Naive thymus-derived CD4-positive, alpha-beta T cell (primary cell): ENCODE results near the gene SPNS2. TPM values are rescaled to one million over a fixed set of nuclear protein-coding genes. Genes with fewer than 3 reads are reported as not detected.

Experiments
- ATAC-seq: fragments of 150-1000 bp; cut with Tn5 transposase; 2 replicates; pipeline ENCODE4 v1.10.0; 2021; ENCODE audit warnings: mild to moderate bottlenecking, moderate library complexity
- CTCF ChIA-PET: fragments of 350-600 bp; sonication (Branson Sonifier 250); formaldehyde crosslinking; loops from one replicate; lab custom pipeline; 2021; ENCODE audit warnings: antibody characterized with exemption; lab: Charles Lee
- POLR2A ChIA-PET: fragments of 350-600 bp; sonication (Branson Sonifier 250); formaldehyde crosslinking; loops from one replicate; lab custom pipeline; 2021; ENCODE audit warnings: antibody characterized with exemption, inconsistent platforms; lab: Charles Lee
- DNase-seq, 9 donors: peaks; one replicate each; pipeline versions ENCODE4 v3.0.0 to v3.0.0-alpha.2; 2020 to 2022; ENCODE audit warnings: mixed read lengths in 1 of 9
- H3K27ac ChIP-seq: one replicate; pipeline ENCODE4 v1.7.0; 2013; ENCODE audit warnings: mild to moderate bottlenecking, low read depth, low read length, moderate library complexity
- H3K27me3 ChIP-seq, 2 donors: one replicate each; pipeline ENCODE4 v1.7.0; 2013; ENCODE audit warnings: low read length in 2 of 2, mild to moderate bottlenecking in 2 of 2, moderate library complexity in 2 of 2; ENCODE audit not compliant: control insufficient read depth in 2 of 2, insufficient read depth in 2 of 2
- H3K36me3 ChIP-seq, 3 experiments: 1 replicate in 2 of 3; 2 replicates in 1 of 3; pipeline ENCODE4 v1.7.0; 2013; ENCODE audit warnings: low read length in 3 of 3, mild to moderate bottlenecking in 3 of 3, moderate library complexity in 1 of 3; ENCODE audit not compliant: insufficient read depth in 3 of 3, control insufficient read depth in 2 of 3
- H3K4me1 ChIP-seq, 2 donors: one replicate each; pipeline ENCODE4 v1.7.0; 2013; ENCODE audit warnings: low read length in 2 of 2, mild to moderate bottlenecking in 2 of 2, moderate library complexity in 1 of 2; ENCODE audit not compliant: control insufficient read depth in 2 of 2, insufficient read depth in 2 of 2
- H3K4me3 ChIP-seq: 2 replicates; pipeline ENCODE4 v1.7.0; 2013; ENCODE audit warnings: mild to moderate bottlenecking, low read length
- H3K9me3 ChIP-seq, 3 experiments: 1 replicate in 2 of 3; 2 replicates in 1 of 3; pipeline ENCODE4 v1.7.0; 2013; ENCODE audit warnings: low read length in 3 of 3; ENCODE audit not compliant: control insufficient read depth in 2 of 3
- H3K27ac Mint-ChIP-seq, 9 donors: one replicate each; pipeline ENCODE4 v1.8.0; 2020 to 2022; ENCODE audit warnings: mixed read lengths in 9 of 9, mild to moderate bottlenecking in 8 of 9, moderate library complexity in 5 of 9, inconsistent platforms in 2 of 9
- H3K27me3 Mint-ChIP-seq, 5 donors: one replicate each; pipeline ENCODE4 v1.8.0; 2021 to 2022; ENCODE audit warnings: mixed read lengths in 5 of 5, mild to moderate bottlenecking in 1 of 5
- H3K36me3 Mint-ChIP-seq, 5 donors: one replicate each; pipeline ENCODE4 v1.8.0; 2020 to 2022; ENCODE audit warnings: mixed read lengths in 5 of 5, mild to moderate bottlenecking in 3 of 5, inconsistent platforms in 1 of 5
- H3K4me1 Mint-ChIP-seq, 7 donors: one replicate each; pipeline ENCODE4 v1.8.0; 2020 to 2022; ENCODE audit warnings: mixed read lengths in 7 of 7, mild to moderate bottlenecking in 3 of 7, inconsistent platforms in 1 of 7
- H3K4me3 Mint-ChIP-seq, 10 donors: one replicate each; pipeline ENCODE4 v1.8.0; 2020 to 2022; ENCODE audit warnings: mild to moderate bottlenecking in 10 of 10, mixed read lengths in 10 of 10, moderate library complexity in 6 of 10, inconsistent platforms in 2 of 10
- H3K9me3 Mint-ChIP-seq, 11 donors: one replicate each; pipeline ENCODE4 v1.8.0; 2020 to 2022; ENCODE audit warnings: mixed read lengths in 11 of 11, mild to moderate bottlenecking in 4 of 11, inconsistent platforms in 1 of 11, moderate library complexity in 1 of 11
- intact Hi-C, 2 donors: fragments of 100-400 bp; cut with micrococcal nuclease; formaldehyde crosslinking; loops; one replicate each; pipeline ENCODE4 v1.15.1; 2023
- polyA plus RNA-seq, 2 donors: library from polyadenylated mRNA; unstranded; fragments of 300-500 nt; fragmentation: Illumina TruSeq; gene quantifications; one replicate each; pipeline ENCODE4 v1.2.3, GENCODE V29; 2021
- total RNA-seq, 6 experiments: library from RNA in 5 of 6; stranded (reverse) in 5 of 6; gene quantifications; 1 replicate in 5 of 6; 2 replicates in 1 of 6; pipeline ENCODE4 v1.2.3 and lab custom pipeline; 2021 to 2026

SPNS2 gene
- total and polyA plus RNA-seq, 7 experiments from 2014 or later: 0.19 to 0.56 (median 0.50) TPM; not detected in 3

GRCh38 chr17:4551796-4552525 lies 53.3 kb downstream of the SPNS2 start:
- POLR2A ChIA-PET: interaction anchor here (1.9 kb wide), 1 partner anchor 10 kb away, joined by 8 read pairs; no protein-coding TSS in a partner anchor
- Mint-ChIP-seq H3K4me3 (peak overlapping the region in 1 of 10 donors; percentile 68), H3K9me3 (no peaks in the 10 kb centered on the region), H3K4me1 (peaks cover 16 to 34% (median 27%) of the 10 kb centered on the region in 7 donors), H3K36me3 (peaks cover 0 to 24% (median 7%) of the 10 kb centered on the region in 5 donors), H3K27me3 (no peaks in the 10 kb centered on the region), H3K27ac (no peak overlapping the region)
- Histone ChIP-seq H3K9me3 (no peaks in the 10 kb centered on the region), H3K27me3 (no peaks in the 10 kb centered on the region), H3K4me3 (no peak overlapping the region), H3K27ac (no peak overlapping the region), H3K36me3 (peaks cover 10 to 70% (median 28%) of the 10 kb centered on the region in 3 experiments), H3K4me1 (peaks cover 20% of the 10 kb centered on the region in 2 donors)
- no peak for ATAC-seq
- no peak for DNase-seq
- CTCF ChIA-PET: interaction anchor here (1.0 to 1.4 kb wide), 2 partner anchors 15 to 53 kb away, joined by 4 read pairs; partner anchors contain the start of gene SPNS2
- intact Hi-C loops: loop anchor here in 1 of 2 donors (10.0 kb wide), 1 partner anchor 523 kb away; the partner anchor contains the start of gene ZFP3

DNA sequence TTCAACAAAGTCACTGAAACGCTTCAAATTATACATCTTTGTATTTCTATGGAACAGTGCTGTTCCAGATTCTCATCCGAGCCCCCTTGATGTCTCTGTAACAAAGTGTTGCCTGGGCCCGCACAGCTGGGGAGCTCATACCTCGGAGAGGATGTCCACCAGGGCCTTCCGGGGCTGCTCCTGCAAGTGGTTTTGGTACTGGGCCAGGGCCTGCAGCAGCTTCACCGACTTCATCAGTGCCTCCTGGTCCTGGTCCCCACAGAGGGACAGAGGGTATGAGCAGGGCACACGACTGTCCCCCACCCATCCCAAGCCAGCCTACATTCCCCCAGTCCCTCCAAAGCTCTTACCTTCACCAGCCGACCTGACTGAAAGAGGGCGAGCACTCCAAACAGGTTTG lies 55.0 kb downstream of the SPNS2 start:
- Mint-ChIP-seq H3K9me3 (no peaks in the 10 kb centered on the region), H3K27me3 (no peaks in the 10 kb centered on the region), H3K4me3 (peak overlapping the region; percentile 74 to 97 (median 95)), H3K27ac (peak overlapping the region in 2 of 9 donors; percentile 14 to 88), H3K4me1 (peaks cover 16 to 34% (median 27%) of the 10 kb centered on the region in 7 donors), H3K36me3 (peaks cover 0 to 20% (median 5%) of the 10 kb centered on the region in 5 donors)
- H3K36me3 ChIP-seq: peaks cover 10 to 53% (median 12%) of the 10 kb centered on the region in 3 experiments
- CTCF ChIA-PET: no interaction called here
- DNase-seq (no peak), ATAC-seq (no peak)
- H3K27ac ChIP-seq: peak overlapping the region; percentile 79
- peaks cover 20% of the 10 kb centered on the region in 2 donors for H3K4me1 ChIP-seq
- no peaks in the 10 kb centered on the region for H3K9me3 ChIP-seq
- H3K4me3 ChIP-seq: no peak overlapping the region
- H3K27me3 ChIP-seq: no peaks in the 10 kb centered on the region
- POLR2A ChIA-PET: interaction anchor here (0.6 to 1.6 kb wide), 4 partner anchors 9 to 70 kb away, joined by 3 to 4 read pairs (median 3); no protein-coding TSS in a partner anchor
- intact Hi-C loops: loop anchor here (2.0 to 10.0 kb wide), 2 partner anchors 187 to 521 kb away; partner anchors contain the start of genes UBE2G1 (in 1 of the 2) and ZFP3 (in 1 of the 2)

- CTCF ChIA-PET: interaction anchor here (0.9 kb wide), 1 partner anchor 10 kb away, joined by 3 read pairs; no protein-coding TSS in a partner anchor
- ATAC-seq (no peak), DNase-seq (no peak)
- H3K9me3 Mint-ChIP-seq: no peaks in the 10 kb centered on the region
- POLR2A ChIA-PET: interaction anchor here (0.7 to 1.6 kb wide), 7 partner anchors 10 to 465 kb away, joined by 3 to 5 read pairs (median 4); partner anchors contain the start of genes CYB5D2, RNF167, SLC25A11 and ZZEF1
- Histone ChIP-seq H3K4me1 (peaks cover 20% of the 10 kb centered on the region in 2 donors), H3K36me3 (peaks cover 7 to 44% (median 10%) of the 10 kb centered on the region in 3 experiments), H3K27ac (peak overlapping the region; percentile 79), H3K4me3 (peak overlapping the region; percentile 87), H3K27me3 (no peaks in the 10 kb centered on the region), H3K9me3 (no peaks in the 10 kb centered on the region)
- no peaks in the 10 kb centered on the region for H3K27me3 Mint-ChIP-seq
- intact Hi-C loops: loop anchor here (2.0 to 10.0 kb wide), 2 partner anchors 188 to 520 kb away; partner anchors contain the start of genes UBE2G1 (in 1 of the 2) and ZFP3 (in 1 of the 2)
- peak overlapping the region; percentile 82 to 98 (median 95) for H3K27ac Mint-ChIP-seq
- peaks cover 16 to 34% (median 27%) of the 10 kb centered on the region in 7 donors for H3K4me1 Mint-ChIP-seq
- H3K4me3 Mint-ChIP-seq: peak overlapping the region; percentile 87 to 97 (median 95)
- H3K36me3 Mint-ChIP-seq: peaks cover 0 to 17% (median 5%) of the 10 kb centered on the region in 5 donors
Measured at GRCh38 chr17:4554441-4554996, 55.8 kb downstream of the SPNS2 start.

GRCh38 chr17:4554997-4555799 lies 56.5 kb downstream of the SPNS2 start, which contains the start of gene MYBBP1A:
Gene MYBBP1A, minus strand, starts transcription at chr17:4555384. Its CDS starts 60 bp downstream, at chr17:4555324.
- no peaks in the 10 kb centered on the region for H3K27me3 ChIP-seq
- peak within 1 kb of the TSS; percentile 79 for H3K27ac ChIP-seq
- no peaks in the 10 kb centered on the region for H3K9me3 Mint-ChIP-seq
- peak; percentile 92 to 98 (median 95) for DNase-seq
- H3K4me1 ChIP-seq: peaks cover 20% of the 10 kb centered on the region in 2 donors
- ChIA-PET CTCF (interaction anchor here (0.8 to 0.9 kb wide), 2 partner anchors 11 to 135 kb away, joined by 3 read pairs; no protein-coding TSS in a partner anchor), POLR2A (interaction anchor here (0.7 to 1.6 kb wide), 8 partner anchors 10 to 464 kb away, joined by 3 to 5 read pairs (median 4); partner anchors contain the start of genes CYB5D2, RNF167, SLC25A11 and ZZEF1)
- H3K4me3 Mint-ChIP-seq: peak within 1 kb of the TSS; percentile 87 to 97 (median 95)
- H3K27ac Mint-ChIP-seq: peak within 1 kb of the TSS; percentile 88 to 98 (median 96)
- H3K4me3 ChIP-seq: peak within 1 kb of the TSS; percentile 87
- no peaks in the 10 kb centered on the region for H3K9me3 ChIP-seq
- peaks cover 7 to 38% (median 10%) of the 10 kb centered on the region in 3 experiments for H3K36me3 ChIP-seq
- intact Hi-C loops: loop anchor here (1.0 to 10.0 kb wide), 11 partner anchors 10 to 520 kb away; partner anchors contain the start of genes UBE2G1 (in 2 of the 2), C17orf107 (in 1 of the 2), CYB5D2 (in 1 of the 2) and MED11 (in 1 of the 2)
- H3K27me3 Mint-ChIP-seq: no peaks in the 10 kb centered on the region
- H3K4me1 Mint-ChIP-seq: peaks cover 16 to 34% (median 27%) of the 10 kb centered on the region in 7 donors
- peaks cover 0 to 13% (median 5%) of the 10 kb centered on the region in 5 donors for H3K36me3 Mint-ChIP-seq
- peak; percentile 96 for ATAC-seq

GRCh38 chr17:4555873-4556759 lies 57.4 kb downstream of the SPNS2 start:
- no peaks in the 10 kb centered on the region for H3K9me3 Mint-ChIP-seq
- POLR2A ChIA-PET: interaction anchor here (1.0 to 1.4 kb wide), 5 partner anchors 9 to 384 kb away, joined by 3 to 5 read pairs (median 4); partner anchors contain the start of genes RNF167 and SLC25A11
- peak overlapping the region; percentile 87 to 97 (median 95) for H3K4me3 Mint-ChIP-seq
- H3K27me3 Mint-ChIP-seq: no peaks in the 10 kb centered on the region
- Histone ChIP-seq H3K4me3 (peak overlapping the region; percentile 87), H3K36me3 (peaks cover 0 to 28% (median 3%) of the 10 kb centered on the region in 3 experiments), H3K9me3 (no peaks in the 10 kb centered on the region), H3K27ac (peak overlapping the region; percentile 79), H3K4me1 (peaks cover 20% of the 10 kb centered on the region in 2 donors), H3K27me3 (no peaks in the 10 kb centered on the region)
- intact Hi-C loops: loop anchor here (1.0 to 10.0 kb wide), 11 partner anchors 9 to 519 kb away; partner anchors contain the start of genes UBE2G1 (in 2 of the 2), C17orf107 (in 1 of the 2), CYB5D2 (in 1 of the 2) and MED11 (in 1 of the 2)
- peak overlapping the region; percentile 88 to 98 (median 96) for H3K27ac Mint-ChIP-seq
- DNase-seq (no peak), ATAC-seq (no peak)
- H3K36me3 Mint-ChIP-seq: peaks cover 0 to 8% (median 1%) of the 10 kb centered on the region in 5 donors
- peaks cover 16 to 33% (median 28%) of the 10 kb centered on the region in 7 donors for H3K4me1 Mint-ChIP-seq
- CTCF ChIA-PET: interaction anchor here (0.8 to 1.1 kb wide), 2 partner anchors 11 to 136 kb away, joined by 3 read pairs; no protein-coding TSS in a partner anchor
